OCI-LY3 (cell line): ENCODE measurements around the gene CSH1.

Experiments used
- EZH2phosphoT487 ChIP-seq: fragments of 200-600 bp; shearing (Covaris generic); IDR thresholded peaks from 2 replicates; pipeline ENCODE4 v1.6.1; 2018; ENCODE audit warnings: antibody characterized with exemption, mixed run types, low read depth
- TF ChIP-seq, protein P1 (sequence below): fragments of 200-600, 300-600 bp; sonication (generic); IDR thresholded peaks from 2 replicates; pipeline ENCODE4 v1.5.1; 2014; ENCODE audit warnings: antibody characterized with exemption, low read length, low read depth

DNA sequence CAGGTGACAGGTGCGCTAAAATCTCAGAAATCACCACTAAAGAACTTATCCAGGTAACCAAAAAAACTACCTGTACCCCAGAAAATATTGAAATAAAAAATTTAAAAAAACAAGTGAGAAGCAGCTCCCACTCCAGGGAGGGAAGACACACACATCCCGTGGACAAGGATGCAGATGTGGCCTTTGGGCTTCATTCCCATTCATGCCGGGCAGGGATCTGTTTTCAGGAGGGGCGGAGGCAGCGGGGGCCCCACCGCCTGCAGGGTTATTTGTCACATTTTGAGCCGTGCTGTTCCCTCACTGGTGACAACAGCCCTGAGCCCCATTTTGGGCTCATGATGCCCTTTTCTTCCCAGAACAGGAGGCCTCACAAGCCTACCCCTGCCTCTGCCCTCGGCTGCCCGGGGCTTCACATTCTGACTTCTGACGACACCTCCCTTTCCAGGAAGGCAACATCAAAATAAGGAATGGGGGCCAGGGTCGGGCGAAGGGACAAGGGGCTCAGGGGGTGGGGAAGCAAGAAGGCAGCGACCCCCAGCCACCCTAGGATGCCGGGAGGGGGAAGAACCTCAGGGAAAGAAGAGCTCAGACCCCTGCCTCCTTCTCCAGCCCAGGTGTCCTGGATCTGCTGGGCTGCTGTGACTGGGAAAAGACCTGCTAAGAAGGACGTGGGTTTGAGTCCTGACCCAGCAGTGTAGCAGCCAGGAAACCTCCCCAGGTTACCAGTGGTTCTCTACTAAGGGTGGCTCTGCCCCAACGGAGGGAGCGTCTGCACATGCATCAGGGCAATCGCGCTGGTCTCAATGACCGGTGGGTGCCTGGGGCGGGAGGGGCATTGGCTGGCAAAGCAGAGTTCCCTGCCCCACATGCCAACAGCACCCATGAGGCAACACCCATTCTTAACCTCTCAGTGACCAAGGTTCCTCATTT, 38.1 kb upstream of the CSH1 start:
- TF ChIP-seq, protein P1, sequence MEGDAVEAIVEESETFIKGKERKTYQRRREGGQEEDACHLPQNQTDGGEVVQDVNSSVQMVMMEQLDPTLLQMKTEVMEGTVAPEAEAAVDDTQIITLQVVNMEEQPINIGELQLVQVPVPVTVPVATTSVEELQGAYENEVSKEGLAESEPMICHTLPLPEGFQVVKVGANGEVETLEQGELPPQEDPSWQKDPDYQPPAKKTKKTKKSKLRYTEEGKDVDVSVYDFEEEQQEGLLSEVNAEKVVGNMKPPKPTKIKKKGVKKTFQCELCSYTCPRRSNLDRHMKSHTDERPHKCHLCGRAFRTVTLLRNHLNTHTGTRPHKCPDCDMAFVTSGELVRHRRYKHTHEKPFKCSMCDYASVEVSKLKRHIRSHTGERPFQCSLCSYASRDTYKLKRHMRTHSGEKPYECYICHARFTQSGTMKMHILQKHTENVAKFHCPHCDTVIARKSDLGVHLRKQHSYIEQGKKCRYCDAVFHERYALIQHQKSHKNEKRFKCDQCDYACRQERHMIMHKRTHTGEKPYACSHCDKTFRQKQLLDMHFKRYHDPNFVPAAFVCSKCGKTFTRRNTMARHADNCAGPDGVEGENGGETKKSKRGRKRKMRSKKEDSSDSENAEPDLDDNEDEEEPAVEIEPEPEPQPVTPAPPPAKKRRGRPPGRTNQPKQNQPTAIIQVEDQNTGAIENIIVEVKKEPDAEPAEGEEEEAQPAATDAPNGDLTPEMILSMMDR, result no peak
- no peak for TF ChIP-seq EZH2phosphoT487
